A549 (cell line): ENCODE data around the gene SLC25A47.

ENCODE experiments used
- FOSL2 ChIP-seq, 2 experiments: fragments of 450-650 bp in 1 of 2; fragments of >200 bp in 1 of 2; sonication (Bioruptor Twin) in 1 of 2; formaldehyde crosslinking; IDR thresholded peaks; 2 replicates each; pipeline versions ENCODE4 v1.5.0 to v1.6.1; 2016 to 2020; ENCODE audit warnings: mild to moderate bottlenecking in 1 of 2, moderate library complexity in 1 of 2
- HDAC2 ChIP-seq: fragments of 200-600 bp; sonication (generic); IDR thresholded peaks from 2 replicates; pipeline ENCODE4 v1.6.1; 2016
- MAFK ChIP-seq: fragments of 450-650 bp; IDR thresholded peaks from 2 replicates; pipeline ENCODE4 v1.6.1; 2014; ENCODE audit not compliant: partially characterized antibody
- MAZ ChIP-seq: fragments of 150-350 bp; IDR thresholded peaks from 2 replicates; pipeline ENCODE4 v1.6.1; 2014; ENCODE audit warnings: antibody characterized with exemption, low read depth, low read length, borderline replicate concordance
- POLR2A ChIP-seq: IDR thresholded peaks from 2 replicates; pipeline ENCODE4 v1.6.1; 2012; ENCODE audit warnings: mild to moderate bottlenecking, low read length
- POLR2AphosphoS2 ChIP-seq: conservative IDR thresholded peaks from 2 replicates; pipeline ENCODE4 v1.6.1; 2012; ENCODE audit warnings: low read length, improper control_type of control experiment, inconsistent platforms
- RAD21 ChIP-seq, 2 experiments: fragments of >200 bp in 1 of 2; sonication (Bioruptor Twin) in 1 of 2; formaldehyde crosslinking in 1 of 2; IDR thresholded peaks in 1 of 2; conservative IDR thresholded peaks in 1 of 2; 2 replicates in 1 of 2; 3 replicates in 1 of 2; pipeline ENCODE4 v1.6.1; 2012 to 2018; ENCODE audit warnings: inconsistent platforms in 1 of 2
- RNF2 ChIP-seq: fragments of 200-600 bp; sonication (generic); IDR thresholded peaks from 2 replicates; pipeline ENCODE4 v1.6.1; 2016; ENCODE audit warnings: low read depth, mild to moderate bottlenecking, antibody characterized with exemption, moderate library complexity, borderline replicate concordance
- TP53 ChIP-seq: fragments of 250-450 bp; sonication (Bioruptor Pico); IDR thresholded peaks from 2 replicates; pipeline ENCODE4 v1.5.0; 2021; ENCODE audit warnings: mild to moderate bottlenecking, moderate library complexity
- ZFP36 ChIP-seq: fragments of 450-650 bp; IDR thresholded peaks from 2 replicates; pipeline ENCODE4 v1.6.1; 2014; ENCODE audit warnings: borderline replicate concordance; ENCODE audit not compliant: partially characterized antibody
- ZNF302 ChIP-seq: fragments of 250-450 bp; sonication (Bioruptor Pico); IDR thresholded peaks from 2 replicates; pipeline ENCODE4 v1.9.0; 2021; ENCODE audit warnings: inconsistent platforms, mild to moderate bottlenecking, moderate library complexity
- TF ChIP-seq, protein P1 (sequence below): fragments of >200 bp; sonication (Bioruptor Twin); formaldehyde crosslinking; IDR thresholded peaks from 3 replicates; pipeline ENCODE4 v1.5.1; 2016
- TF ChIP-seq, protein P2 (sequence below): fragments of 450-650 bp; IDR thresholded peaks from 2 replicates; pipeline ENCODE4 v1.6.1; 2014; ENCODE audit warnings: antibody characterized with exemption
- TF ChIP-seq, protein P3 (sequence below): IDR thresholded peaks from 2 replicates; pipeline ENCODE4 v1.6.1; 2012

DNA sequence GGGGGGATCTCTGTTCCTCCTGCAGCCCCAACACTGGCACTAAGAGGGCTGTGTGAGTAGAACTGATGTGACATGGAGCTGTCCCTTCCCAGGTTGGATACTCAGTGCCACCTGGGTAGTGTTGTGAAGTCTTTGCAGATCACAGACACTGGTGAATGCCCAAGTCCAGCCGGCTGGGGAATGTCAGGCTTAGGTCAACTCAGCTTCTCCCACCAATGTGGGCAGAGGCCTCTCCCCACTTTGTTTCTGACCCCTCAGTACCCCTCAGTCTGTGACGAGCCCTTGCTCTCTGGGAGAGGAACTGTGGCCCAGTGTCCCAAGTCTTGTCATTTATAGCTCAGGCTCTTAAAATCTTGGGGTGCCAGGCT, 28.2 kb upstream of the SLC25A47 start:
- TF ChIP-seq MAZ (no peak), RAD21 (conservative IDR thresholded peaks at IDR 0.05 in 1 of 2, IDR thresholded peaks at IDR 0.05 in 1 of 2) (no peak), POLR2AphosphoS2 (no peak), RNF2 (no peak), ZNF302 (no peak), MAFK (no peak), TP53 (no peak), ZFP36 (no peak), HDAC2 (no peak), POLR2A (no peak), FOSL2 (IDR thresholded peaks at IDR 0.05) (no peak), FOSL2 (CRISPR knock-in tag; IDR thresholded peaks at IDR 0.05) (no peak)
- TF ChIP-seq, protein P1, sequence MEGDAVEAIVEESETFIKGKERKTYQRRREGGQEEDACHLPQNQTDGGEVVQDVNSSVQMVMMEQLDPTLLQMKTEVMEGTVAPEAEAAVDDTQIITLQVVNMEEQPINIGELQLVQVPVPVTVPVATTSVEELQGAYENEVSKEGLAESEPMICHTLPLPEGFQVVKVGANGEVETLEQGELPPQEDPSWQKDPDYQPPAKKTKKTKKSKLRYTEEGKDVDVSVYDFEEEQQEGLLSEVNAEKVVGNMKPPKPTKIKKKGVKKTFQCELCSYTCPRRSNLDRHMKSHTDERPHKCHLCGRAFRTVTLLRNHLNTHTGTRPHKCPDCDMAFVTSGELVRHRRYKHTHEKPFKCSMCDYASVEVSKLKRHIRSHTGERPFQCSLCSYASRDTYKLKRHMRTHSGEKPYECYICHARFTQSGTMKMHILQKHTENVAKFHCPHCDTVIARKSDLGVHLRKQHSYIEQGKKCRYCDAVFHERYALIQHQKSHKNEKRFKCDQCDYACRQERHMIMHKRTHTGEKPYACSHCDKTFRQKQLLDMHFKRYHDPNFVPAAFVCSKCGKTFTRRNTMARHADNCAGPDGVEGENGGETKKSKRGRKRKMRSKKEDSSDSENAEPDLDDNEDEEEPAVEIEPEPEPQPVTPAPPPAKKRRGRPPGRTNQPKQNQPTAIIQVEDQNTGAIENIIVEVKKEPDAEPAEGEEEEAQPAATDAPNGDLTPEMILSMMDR, result no peak
- TF ChIP-seq, protein P2, sequence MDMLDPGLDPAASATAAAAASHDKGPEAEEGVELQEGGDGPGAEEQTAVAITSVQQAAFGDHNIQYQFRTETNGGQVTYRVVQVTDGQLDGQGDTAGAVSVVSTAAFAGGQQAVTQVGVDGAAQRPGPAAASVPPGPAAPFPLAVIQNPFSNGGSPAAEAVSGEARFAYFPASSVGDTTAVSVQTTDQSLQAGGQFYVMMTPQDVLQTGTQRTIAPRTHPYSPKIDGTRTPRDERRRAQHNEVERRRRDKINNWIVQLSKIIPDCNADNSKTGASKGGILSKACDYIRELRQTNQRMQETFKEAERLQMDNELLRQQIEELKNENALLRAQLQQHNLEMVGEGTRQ, result no peak
- TF ChIP-seq, protein P3, sequence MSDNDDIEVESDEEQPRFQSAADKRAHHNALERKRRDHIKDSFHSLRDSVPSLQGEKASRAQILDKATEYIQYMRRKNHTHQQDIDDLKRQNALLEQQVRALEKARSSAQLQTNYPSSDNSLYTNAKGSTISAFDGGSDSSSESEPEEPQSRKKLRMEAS, result no peak
